Esophagus muscularis mucosa (tissue), 4 donors: ENCODE measurements around the gene IPO11. TPM values are rescaled to one million over a fixed set of nuclear protein-coding genes. Genes with fewer than 3 reads are reported as not detected.
"Not testable (repeated sequence)": the region's sequence is repeated elsewhere in the genome, so short reads cannot be mapped to it uniquely, and the experiment has no call there.

Experiments
- DNase-seq: peaks from one replicate; pipeline ENCODE4 v3.0.0-alpha.2; 2017; ENCODE audit errors: extremely low spot score
- H3K27ac ChIP-seq, 4 donors: fragments of 200-600 bp; sonication (generic); replicated peaks in 1 of 4; 1 replicate in 3 of 4; 2 replicates in 1 of 4; pipeline ENCODE4 v1.5.1; 2016 to 2019; ENCODE audit warnings: mild to moderate bottlenecking in 1 of 4
- H3K27me3 ChIP-seq, 4 donors: fragments of 200-600 bp; sonication (generic); one replicate each; pipeline versions ENCODE4 v1.5.1 to v1.6.0; 2016 to 2019
- H3K36me3 ChIP-seq, 4 donors: fragments of 200-600 bp; sonication (generic); one replicate each; pipeline ENCODE4 v1.5.1; 2016 to 2019
- H3K4me1 ChIP-seq, 4 donors: fragments of 200-600 bp; sonication (generic); one replicate each; pipeline ENCODE4 v1.5.1; 2016 to 2019
- H3K4me3 ChIP-seq, 4 donors: fragments of 200-600 bp; sonication (generic); 1 replicate in 2 of 4; 2 replicates in 2 of 4; pipeline ENCODE4 v1.5.1; 2016 to 2019; ENCODE audit warnings: mild to moderate bottlenecking in 4 of 4, moderate library complexity in 1 of 4
- H3K9me3 ChIP-seq, 4 donors: fragments of 200-600 bp; sonication (generic); 1 replicate in 3 of 4; 2 replicates in 1 of 4; pipeline ENCODE4 v1.5.1; 2016 to 2019
- EP300 ChIP-seq: sonication (generic); formaldehyde crosslinking; IDR thresholded peaks from one replicate; pipeline ENCODE4 v1.6.1; 2017; ENCODE audit warnings: antibody characterized with exemption
- POLR2A ChIP-seq: fragments of 450-650 bp; IDR thresholded peaks from one replicate; pipeline ENCODE4 v1.6.1; 2017; ENCODE audit warnings: antibody characterized with exemption, moderate library complexity, mild to moderate bottlenecking, low read depth
- POLR2AphosphoS5 ChIP-seq, 2 donors: sonication (generic); formaldehyde crosslinking; IDR thresholded peaks; one replicate each; pipeline ENCODE4 v1.6.1; 2017; ENCODE audit warnings: antibody characterized with exemption in 2 of 2
- WGBS: methylation state at CpG from one replicate; pipeline ENCODE4 v1.1.5; 2018; 5-methylcytosine and 5-hydroxymethylcytosine counted together
- intact Hi-C: fragments of 100-400 bp; cut with DNase I; formaldehyde crosslinking; loops from one replicate; pipeline ENCODE4 v1.15.1; 2023
- total RNA-seq, 4 donors: library from RNA; depleted of rRNA; stranded (reverse); fragments of >200 nt; gene quantifications; one replicate each; pipeline versions ENCODE4 v1.1.0 to v1.2.1, GENCODE V29; 2016
- TF ChIP-seq, protein P1 (sequence below), 3 experiments: fragments of 200-600 bp in 2 of 3; fragments of 450-650 bp in 1 of 3; sonication (generic) in 2 of 3; IDR thresholded peaks; one replicate each; pipeline ENCODE4 v1.5.1; 2017 to 2019; ENCODE audit warnings: antibody characterized with exemption in 3 of 3, mild to moderate bottlenecking in 2 of 3, moderate library complexity in 1 of 3

Gene IPO11
- total RNA-seq, 4 donors from 2014 or later, result 14.8 to 19.6 (median 18.3) TPM

DNA sequence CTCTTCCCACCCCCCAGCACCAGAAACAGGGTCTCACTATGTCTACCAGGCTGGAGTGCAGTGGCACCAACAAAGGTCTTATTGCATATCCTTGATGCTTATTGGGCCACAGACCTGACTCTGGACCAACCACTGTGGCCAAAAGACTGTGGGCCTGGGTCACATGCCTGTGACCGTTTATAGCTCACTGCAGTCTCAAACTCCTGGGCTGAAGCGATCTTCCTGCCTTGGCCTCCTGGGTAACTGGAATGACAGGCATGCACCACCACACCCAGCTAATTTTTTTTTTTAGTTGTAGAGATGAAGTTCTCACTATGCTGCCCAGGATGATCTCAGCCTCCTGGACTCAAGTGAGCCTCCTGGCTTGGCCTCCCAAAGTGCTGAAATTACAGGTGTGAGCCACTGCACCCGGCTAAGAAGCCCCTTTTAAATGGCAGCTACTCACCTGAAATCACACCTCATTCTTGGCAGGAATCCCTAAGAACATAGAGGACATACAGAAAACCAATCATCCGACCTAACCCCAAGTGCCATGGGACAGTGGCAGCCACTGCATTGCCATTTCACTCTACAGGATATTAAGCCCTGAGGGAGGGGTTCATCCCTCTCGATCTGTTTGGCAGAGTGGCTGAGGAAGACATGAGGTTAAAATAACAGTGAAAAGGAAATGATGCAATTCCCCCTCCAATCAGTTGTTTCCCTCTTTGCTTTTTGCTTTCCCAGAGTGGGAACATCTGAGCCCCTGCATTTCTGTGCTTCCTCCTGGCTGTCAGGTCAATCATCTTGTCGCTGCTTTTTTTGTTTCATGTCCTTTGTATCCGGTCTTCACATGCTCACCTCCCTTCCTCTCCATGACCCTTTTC lies 240.7 kb downstream of the IPO11 start:
- DNase-seq, result peak; percentile 78
- WGBS, result 57% methylated on average over 7 of the region's 7 CpGs
- H3K4me1 ChIP-seq, result no peaks in the 10 kb centered on the region
- no peaks in the 10 kb centered on the region for H3K27me3 ChIP-seq
- intact Hi-C loops, result no loop called here
- H3K4me3 ChIP-seq, result no peak overlapping the region
- H3K27ac ChIP-seq, result no peak overlapping the region
- H3K36me3 ChIP-seq, result no peaks in the 10 kb centered on the region
- H3K9me3 ChIP-seq, result no peaks in the 10 kb centered on the region
- TF ChIP-seq POLR2A (no peak), EP300 (no peak), POLR2AphosphoS5 (IDR thresholded peaks at IDR 0.05) (no peak)
- TF ChIP-seq, protein P1, sequence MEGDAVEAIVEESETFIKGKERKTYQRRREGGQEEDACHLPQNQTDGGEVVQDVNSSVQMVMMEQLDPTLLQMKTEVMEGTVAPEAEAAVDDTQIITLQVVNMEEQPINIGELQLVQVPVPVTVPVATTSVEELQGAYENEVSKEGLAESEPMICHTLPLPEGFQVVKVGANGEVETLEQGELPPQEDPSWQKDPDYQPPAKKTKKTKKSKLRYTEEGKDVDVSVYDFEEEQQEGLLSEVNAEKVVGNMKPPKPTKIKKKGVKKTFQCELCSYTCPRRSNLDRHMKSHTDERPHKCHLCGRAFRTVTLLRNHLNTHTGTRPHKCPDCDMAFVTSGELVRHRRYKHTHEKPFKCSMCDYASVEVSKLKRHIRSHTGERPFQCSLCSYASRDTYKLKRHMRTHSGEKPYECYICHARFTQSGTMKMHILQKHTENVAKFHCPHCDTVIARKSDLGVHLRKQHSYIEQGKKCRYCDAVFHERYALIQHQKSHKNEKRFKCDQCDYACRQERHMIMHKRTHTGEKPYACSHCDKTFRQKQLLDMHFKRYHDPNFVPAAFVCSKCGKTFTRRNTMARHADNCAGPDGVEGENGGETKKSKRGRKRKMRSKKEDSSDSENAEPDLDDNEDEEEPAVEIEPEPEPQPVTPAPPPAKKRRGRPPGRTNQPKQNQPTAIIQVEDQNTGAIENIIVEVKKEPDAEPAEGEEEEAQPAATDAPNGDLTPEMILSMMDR (IDR thresholded peaks at IDR 0.05), result no peak

DNA sequence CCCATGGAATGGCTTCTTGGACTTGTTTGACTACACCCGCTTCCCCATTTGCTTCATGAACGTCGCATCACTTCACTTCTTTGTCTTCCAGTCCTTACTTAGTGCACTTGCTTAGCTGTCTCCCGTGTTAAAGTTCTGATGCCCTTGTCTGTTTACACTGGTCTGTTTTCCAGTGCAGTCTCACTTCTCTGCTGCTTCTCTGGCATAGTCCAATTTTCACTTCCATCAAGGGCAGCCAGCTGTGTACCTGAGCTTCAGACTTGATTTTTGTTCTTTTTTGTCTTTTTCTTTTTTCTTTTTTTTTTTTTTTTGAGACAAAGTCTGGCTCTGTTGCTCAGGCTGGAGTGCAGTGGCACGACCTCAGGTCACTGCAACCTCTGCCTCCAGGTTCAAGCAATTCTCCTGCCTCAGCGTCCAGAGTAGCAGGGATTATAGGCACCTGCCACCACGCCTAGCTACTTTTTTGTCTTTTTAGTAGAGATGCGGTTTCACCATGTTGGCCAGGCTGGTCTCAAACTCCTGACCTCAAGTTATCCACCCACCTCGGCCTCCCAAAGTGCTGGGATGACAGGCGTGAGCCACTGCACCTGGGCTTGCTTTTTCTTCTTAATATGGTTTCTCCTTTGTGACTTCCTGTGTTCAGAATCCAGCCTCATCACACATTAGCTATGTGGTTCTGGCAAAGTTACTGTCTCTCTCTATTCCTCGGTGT lies 241.5 kb downstream of the IPO11 start:
- H3K4me1 ChIP-seq, result no peaks in the 10 kb centered on the region
- no peak overlapping the region for H3K27ac ChIP-seq
- TF ChIP-seq EP300 (no peak), POLR2A (no peak), POLR2AphosphoS5 (IDR thresholded peaks at IDR 0.05) (no peak)
- TF ChIP-seq, protein P1 (IDR thresholded peaks at IDR 0.05), result no peak
- H3K27me3 ChIP-seq, result no peaks in the 10 kb centered on the region
- 83% methylated on average over 11 of the region's 11 CpGs for WGBS
- intact Hi-C loops, result no loop called here
- H3K36me3 ChIP-seq, result no peaks in the 10 kb centered on the region
- H3K9me3 ChIP-seq, result no peaks in the 10 kb centered on the region
- DNase-seq, result peak; percentile 14
- no peak overlapping the region for H3K4me3 ChIP-seq

DNA sequence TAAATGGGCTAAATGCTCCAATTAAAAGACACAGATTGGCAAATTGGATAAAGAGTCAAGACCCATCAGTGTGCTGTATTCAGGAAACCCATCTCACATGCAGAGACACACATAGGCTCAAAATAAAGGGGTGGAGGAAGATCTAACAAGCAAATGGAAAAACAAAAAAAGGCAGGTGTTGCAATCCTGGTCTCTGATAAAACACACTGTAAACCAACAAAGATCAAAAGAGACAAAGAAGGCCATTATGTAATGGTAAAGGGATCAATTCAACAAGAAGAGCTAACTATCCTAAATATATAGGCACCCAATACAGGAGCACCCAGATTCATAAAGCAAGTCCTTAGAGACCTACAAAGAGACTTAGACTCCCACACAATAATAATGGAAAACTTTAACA lies 245.2 kb downstream of the IPO11 start:
- intact Hi-C loops, H3K27ac ChIP-seq, DNase-seq, H3K27me3 ChIP-seq, H3K4me1 ChIP-seq, H3K4me3 ChIP-seq, H3K9me3 ChIP-seq, H3K36me3 ChIP-seq: not testable (repeated sequence)

DNA sequence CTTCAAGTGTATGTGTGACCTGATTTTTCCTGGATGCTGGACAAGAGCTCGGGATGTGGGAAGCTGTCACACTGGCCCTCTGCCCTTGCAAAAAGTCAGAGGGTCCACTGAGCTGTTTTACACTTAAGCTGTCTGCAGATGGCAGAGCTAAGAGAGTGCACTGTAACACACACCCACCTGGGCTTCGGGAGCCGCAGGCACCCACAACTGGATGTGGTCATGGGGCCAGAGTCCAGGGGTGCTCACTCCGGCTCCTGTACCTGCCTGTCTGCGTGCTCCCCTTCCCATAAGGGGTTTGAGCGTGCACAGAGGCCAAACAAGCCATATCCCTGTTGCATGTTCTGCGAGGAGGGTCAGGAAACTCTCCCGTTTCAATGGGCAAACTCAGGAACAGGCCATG lies 248.6 kb downstream of the IPO11 start:
- 81% methylated on average over 8 of the region's 8 CpGs for WGBS
- peaks cover 0 to 8% (median 0%) of the 10 kb centered on the region in 4 donors for H3K9me3 ChIP-seq
- H3K4me3 ChIP-seq, result no peak overlapping the region
- no peak overlapping the region for H3K27ac ChIP-seq
- H3K36me3 ChIP-seq, result no peaks in the 10 kb centered on the region
- no peak for TF ChIP-seq POLR2A
- TF ChIP-seq POLR2AphosphoS5 (IDR thresholded peaks at IDR 0.05), result no peak
- TF ChIP-seq, protein P1 (IDR thresholded peaks at IDR 0.05), result no peak
- TF ChIP-seq EP300, result no peak
- no peak for DNase-seq
- intact Hi-C loops, result no loop called here
- no peaks in the 10 kb centered on the region for H3K27me3 ChIP-seq
- no peaks in the 10 kb centered on the region for H3K4me1 ChIP-seq

DNA sequence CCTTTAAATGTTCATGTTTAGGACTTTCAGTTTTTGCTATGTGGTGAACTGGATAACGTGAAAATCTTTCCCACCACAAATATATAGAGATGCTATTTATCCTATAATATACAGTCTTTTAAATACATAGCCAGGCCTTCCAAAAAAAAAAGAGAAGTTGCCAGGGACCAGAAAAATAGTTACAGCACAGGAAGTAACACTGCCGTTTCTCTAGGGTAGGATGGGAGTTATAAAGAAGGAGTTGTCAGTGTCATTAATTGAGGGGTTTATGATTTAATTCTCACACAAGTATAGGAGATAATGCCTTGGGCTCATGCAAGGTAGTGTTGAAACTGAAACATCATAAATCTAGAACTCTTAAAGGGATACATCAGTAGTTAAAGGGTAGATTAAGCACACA lies 250.0 kb downstream of the IPO11 start:
- intact Hi-C loops, result no loop called here
- DNase-seq, result no peak
- TF ChIP-seq POLR2A, result no peak
- TF ChIP-seq, protein P1 (IDR thresholded peaks at IDR 0.05), result no peak
- no peak for TF ChIP-seq EP300
- no peak overlapping the region for H3K4me3 ChIP-seq
- peaks cover 0 to 8% (median 0%) of the 10 kb centered on the region in 4 donors for H3K9me3 ChIP-seq
- no peaks in the 10 kb centered on the region for H3K27me3 ChIP-seq
- no peaks in the 10 kb centered on the region for H3K36me3 ChIP-seq
- 55% methylated on average over 2 of the region's 2 CpGs for WGBS
- no peaks in the 10 kb centered on the region for H3K4me1 ChIP-seq
- H3K27ac ChIP-seq, result no peak overlapping the region
